GM19351 (cell line): ENCODE data around the gene CACNA2D3.

Experiments used
- ATAC-seq: cut with Tn5 transposase; IDR thresholded peaks from one replicate; pipeline ENCODE4 v1.9.1; 2021; ENCODE audit warnings: mild to moderate bottlenecking, moderate library complexity; ENCODE audit not compliant: unreplicated experiment

The CACNA2D3 gene

GRCh38 chr3:54935869-54936268 lies 813.5 kb downstream of the CACNA2D3 start:
- no peak for ATAC-seq

DNA sequence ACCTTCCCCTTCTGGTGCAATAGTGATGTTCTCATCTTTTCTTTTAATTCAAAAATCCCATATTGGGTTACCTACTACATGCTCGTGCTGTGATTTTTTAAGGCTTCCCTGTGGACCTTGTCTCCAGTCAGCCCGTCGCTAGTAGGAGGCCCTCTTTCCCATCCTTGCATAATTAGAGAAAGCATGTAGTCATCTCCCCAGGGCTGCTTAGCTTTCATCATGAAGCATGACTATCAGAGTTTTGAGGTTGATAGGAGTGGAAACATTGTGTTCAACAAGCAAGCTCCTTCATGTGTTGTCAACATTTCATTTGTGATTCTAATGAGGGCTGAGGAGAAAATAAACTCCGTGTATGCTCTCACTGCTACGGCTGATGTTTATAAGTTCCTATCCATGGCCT lies 814.2 kb downstream of the CACNA2D3 start:
- ATAC-seq, result no peak

DNA sequence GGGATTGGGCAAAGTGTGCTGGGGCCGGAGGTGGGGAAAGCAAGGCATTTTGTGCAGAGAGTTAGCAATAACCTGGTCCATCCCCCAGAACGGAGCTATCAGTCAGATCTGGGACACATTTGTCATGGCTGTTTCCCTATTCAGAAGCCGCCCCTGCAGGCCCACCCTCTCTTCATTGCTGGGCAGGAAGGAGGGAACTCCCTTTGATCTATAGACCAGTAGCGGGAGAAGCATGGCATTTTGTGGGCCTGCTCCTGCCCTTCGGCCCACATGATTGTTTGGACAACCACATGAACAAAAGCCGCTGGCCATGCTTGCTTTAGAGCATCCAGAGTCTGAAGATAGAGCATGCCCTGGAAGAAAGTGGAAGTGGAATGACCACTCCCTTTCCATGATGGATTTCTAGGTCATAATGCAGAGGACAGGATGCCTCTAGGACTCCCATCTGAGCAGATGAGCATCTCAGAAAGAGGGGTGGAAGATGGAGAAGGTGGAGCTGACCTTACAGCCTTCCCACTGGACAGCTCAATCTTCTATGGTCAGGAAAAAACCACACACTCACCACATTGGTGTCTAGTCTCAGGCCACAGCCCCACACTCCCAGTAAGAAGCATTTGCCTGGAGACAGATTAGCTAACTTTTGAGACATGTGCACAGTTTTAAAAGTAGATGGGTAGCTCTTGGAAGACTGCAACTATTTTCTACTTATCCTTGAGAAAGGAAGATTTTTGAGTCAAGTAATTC lies 817.4 kb downstream of the CACNA2D3 start:
- ATAC-seq, result no peak

DNA sequence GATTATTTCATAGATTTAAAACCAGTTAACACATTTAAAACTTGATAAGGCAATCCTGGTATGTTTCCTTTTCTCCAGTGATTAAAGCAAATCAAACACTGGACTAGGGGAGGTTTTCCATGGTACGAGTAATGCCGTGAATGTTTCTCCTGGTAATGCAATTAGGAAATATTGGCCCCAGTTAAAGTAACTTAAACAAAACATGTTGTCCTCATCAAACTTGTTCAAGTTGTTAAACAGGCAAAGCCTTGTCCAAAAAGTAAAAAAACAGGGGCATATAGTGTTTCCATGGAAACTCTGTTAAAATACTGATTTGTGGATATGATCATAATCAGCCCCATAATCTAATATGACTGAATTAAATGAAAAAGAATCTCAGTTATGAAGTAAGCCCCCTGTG lies 818.6 kb downstream of the CACNA2D3 start:
- no peak for ATAC-seq

DNA sequence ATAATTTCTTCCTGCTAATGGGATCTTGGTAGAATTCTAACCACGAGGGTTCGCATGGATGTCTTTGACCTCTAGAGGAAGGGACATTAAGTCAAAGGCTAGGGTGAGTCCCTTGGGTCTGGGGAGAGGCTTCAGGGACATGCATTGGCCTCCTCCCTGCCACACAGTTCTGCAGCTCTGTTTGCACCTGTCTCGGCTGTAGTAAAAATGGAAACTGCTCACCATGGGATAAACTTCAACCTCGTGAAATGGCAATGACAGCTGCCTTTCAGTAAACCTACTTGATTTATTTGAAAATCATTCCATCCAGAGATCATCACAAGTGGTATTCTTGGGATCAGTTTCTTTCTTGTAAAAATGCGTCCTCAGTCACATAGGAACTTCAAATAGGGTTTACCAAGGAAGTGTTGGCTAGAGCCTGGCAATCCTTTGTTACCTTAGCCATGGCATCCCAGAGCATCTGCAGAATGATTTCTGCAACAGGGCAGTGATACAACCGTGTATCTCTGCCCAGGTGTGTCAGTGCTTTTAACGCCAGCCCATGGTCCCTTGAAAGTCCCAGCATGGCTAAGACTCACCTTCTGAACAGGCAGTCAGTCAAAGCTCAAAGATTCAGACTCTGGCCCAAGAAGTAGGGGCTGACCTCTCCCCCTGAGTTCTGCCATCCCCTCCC lies 819.5 kb downstream of the CACNA2D3 start:
- no peak for ATAC-seq

GRCh38 chr3:54949491-54950044 lies 827.2 kb downstream of the CACNA2D3 start:
- ATAC-seq, result no peak

- no peak for ATAC-seq
Observed at GRCh38 chr3:54950391-54951003, 828.1 kb downstream of the CACNA2D3 start.

DNA sequence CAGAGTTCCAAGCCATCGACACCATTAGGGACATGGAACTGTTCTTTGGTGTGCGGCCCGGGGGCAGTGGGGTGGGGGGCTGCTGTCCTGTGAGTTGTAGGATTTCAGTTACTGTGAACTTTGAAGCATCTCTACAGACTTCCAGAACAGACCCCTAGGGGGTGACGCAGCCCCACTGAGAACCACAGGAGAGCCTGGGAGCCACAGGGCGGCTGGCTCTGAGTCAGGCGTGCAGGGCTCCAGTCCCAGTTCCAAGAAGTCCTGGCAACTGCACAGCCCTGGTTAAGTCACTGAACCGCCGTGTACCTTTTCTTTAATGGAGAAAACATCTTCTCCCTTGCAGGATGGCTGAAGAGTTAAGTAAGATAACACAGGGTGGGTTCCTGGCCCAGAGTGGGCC lies 829.1 kb downstream of the CACNA2D3 start:
- no peak for ATAC-seq

DNA sequence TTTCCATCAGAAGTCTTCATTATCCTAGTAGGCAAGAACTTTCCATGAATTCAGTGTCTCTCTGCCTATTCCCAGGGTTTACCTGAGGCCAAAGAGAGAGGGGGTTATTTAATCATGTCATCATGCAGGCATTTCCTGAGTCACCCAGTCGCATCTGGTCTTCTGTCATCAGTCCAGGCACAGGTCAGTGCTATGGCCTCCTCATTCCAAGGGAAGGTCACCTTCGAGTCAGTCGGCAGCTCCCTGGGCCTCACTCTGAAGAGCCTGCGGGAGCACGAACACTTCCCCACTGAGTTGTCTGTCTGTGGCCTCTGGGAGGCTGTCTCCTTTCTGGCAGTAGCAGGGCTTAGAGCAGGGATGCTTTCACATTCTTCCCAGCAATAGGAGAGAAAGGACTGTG lies 831.7 kb downstream of the CACNA2D3 start:
- no peak for ATAC-seq

DNA sequence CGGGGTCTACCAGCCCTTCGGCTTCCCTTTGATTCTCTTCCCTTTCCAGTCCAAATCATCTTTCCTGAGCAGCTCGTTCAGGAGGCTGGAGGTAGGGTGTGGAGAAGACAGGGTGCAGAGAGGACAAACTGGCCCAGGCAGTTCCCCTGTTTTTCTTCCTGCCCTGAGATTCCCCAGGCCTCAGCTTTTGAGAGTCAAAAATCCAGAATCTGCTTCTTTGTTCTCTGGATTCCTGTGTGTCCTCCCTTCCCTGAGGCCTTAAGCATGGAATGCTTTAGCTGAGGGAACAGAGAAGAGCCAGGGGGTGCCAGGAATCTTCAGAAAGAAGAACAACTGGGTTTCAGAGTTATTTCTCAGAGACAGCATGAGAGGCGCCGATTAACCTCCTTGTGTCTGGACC lies 832.2 kb downstream of the CACNA2D3 start:
- ATAC-seq, result no peak

- ATAC-seq, result no peak
Observed at GRCh38 chr3:54955496-54955895, 833.1 kb downstream of the CACNA2D3 start.

- no peak for ATAC-seq
Observed at GRCh38 chr3:54955941-54956340, 833.6 kb downstream of the CACNA2D3 start.

DNA sequence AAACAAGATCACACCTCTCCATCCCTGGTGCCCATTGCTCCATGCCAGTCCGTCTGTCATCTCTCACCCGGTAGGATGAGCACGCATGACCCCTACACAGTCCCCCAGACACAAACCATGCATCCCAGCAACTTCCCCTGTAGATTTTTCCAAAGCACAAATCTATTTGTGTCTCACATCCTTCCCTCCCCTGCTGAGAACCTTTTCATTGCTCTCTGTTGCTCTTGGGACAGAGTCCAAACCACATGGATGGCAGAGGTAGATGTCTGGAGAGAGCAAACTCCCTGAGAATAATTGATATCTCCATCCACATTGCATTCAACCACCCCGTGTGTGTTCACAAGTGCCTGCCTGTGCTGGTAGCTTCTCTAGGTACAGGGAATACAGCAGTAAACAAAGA lies 835.4 kb downstream of the CACNA2D3 start:
- ATAC-seq, result no peak

- no peak for ATAC-seq
Observed at GRCh38 chr3:54960082-54960481, 837.7 kb downstream of the CACNA2D3 start.

- ATAC-seq, result no peak
Observed at GRCh38 chr3:54960701-54961100, 838.3 kb downstream of the CACNA2D3 start.

- ATAC-seq, result no peak
Observed at GRCh38 chr3:54962200-54962599, 839.8 kb downstream of the CACNA2D3 start.

DNA sequence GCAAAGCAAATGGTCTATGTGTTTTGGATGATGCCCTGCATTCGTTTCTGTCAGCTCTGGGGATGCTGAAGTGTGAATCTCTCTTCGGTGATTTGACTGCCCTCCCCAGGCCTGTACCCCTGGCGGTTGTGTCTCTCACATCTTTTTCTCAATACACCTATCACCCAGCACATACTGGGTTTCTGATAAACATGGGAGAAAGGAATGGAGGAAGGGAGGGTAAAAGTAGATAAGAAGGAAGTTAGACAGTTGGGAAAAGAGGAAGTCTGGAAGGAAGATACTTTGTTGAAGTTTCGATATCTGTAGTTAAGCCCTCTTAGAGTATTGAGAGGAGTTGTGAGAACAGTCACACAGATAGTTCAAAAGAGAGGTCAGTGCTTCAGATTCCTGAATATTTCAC lies 841.3 kb downstream of the CACNA2D3 start:
- ATAC-seq, result no peak

GRCh38 chr3:54964081-54964480 lies 841.7 kb downstream of the CACNA2D3 start:
- no peak for ATAC-seq

- no peak for ATAC-seq
Observed at GRCh38 chr3:54965746-54966145, 843.4 kb downstream of the CACNA2D3 start.

DNA sequence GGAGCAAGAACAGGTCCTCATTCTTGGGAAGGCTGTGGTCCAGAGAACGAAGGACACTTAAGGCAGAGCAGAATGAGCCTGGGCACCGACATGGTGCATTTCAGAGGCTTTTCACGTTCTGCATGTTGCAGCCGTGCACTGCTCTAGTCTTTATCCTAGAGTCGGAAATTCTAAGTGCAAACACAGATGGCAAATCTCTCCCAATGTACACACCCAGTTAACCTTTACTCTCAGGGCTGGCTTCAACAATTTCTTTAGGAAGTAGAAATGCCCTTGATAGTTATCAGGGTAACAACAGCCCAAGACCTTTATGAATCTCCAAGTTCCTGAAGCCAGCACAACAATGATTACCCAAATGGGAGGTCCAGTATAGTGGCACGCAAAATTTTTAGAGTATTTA lies 844.6 kb downstream of the CACNA2D3 start:
- no peak for ATAC-seq

- no peak for ATAC-seq
Observed at GRCh38 chr3:54967731-54968161, 845.4 kb downstream of the CACNA2D3 start.
